ENCODE data around the gene MDH1. TPM values are rescaled to one million over a fixed set of nuclear protein-coding genes. Genes with fewer than 3 reads are reported as not detected.
A peak's percentile ranks its signal among the peaks of the same experiment; 100 is the strongest.
"Not testable (repeated sequence)": the region's sequence is repeated elsewhere in the genome, so short reads cannot be mapped to it uniquely, and the experiment has no call there.

Gene MDH1
- total RNA-seq = 100 to 1,000 TPM; 161 to 163 TPM

DNA sequence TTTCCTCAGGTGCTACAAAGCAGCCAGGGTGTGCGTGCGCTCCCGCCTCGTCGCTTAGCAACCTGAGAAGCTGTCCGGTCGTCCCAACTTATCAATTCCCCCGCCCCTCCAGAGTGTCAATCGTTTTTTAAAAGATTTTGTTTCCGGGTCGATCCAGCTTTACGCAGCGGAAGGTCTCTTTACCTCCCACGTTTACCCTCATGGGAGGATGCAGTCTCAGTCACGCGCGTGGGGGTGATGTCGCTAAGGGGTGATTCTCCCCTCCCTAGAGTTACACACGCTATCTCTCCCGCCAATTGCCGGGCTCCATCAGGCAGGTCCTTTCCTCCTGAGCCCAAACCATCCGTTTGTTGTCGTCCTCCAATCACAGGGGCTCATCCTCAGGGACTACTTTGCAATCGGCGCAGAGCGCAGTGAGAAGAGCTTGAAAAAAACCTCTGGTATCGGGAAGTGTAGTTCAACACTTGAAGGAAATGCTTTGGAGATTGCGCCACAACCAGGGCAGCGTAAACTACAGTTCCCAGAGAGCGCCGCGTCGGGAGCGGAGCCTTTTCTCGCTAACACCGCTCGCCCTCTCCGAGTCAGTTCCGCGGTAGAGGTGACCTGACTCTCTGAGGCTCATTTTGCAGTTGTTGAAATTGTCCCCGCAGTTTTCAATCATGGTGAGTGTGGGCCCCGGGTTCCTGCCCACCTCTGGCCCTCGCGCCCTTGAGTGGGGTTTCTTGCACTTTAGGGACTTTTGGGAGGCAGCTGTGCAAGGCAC is at the start of gene MDH1, which contains the start of gene WDPCP:
Gene MDH1 (plus strand): TSS at position 579 of the 763 bp plus-strand sequence. CDS start 81 bp downstream, at position 660.
Gene WDPCP (minus strand): TSS at position 93 of the 763 bp plus-strand sequence. CDS start 206 bp downstream, outside the sequence.
- ATAC-seq (ENCODE audit: low read depth) (peak; percentile 90), DNase-seq (peak; percentile 84)
- POLR2A ChIA-PET = interaction anchor here (0.6 to 2.9 kb wide), 20 partner anchors 8 to 1712 kb away, joined by 3 to 36 read pairs (median 4); partner anchors contain the start of genes CCT4, EHBP1, RAB1A and UGP2
- Mint-ChIP-seq H3K9me3 (no peaks in the 10 kb centered on the region), H3K27ac (peak within 1 kb of the TSS; percentile 98), H3K4me3 (peak within 1 kb of the TSS; percentile 91), H3K36me3 (peaks cover 5% of the 10 kb centered on the region), H3K4me1 (peaks cover 21% of the 10 kb centered on the region), H3K27me3 (no peaks in the 10 kb centered on the region)

DNA sequence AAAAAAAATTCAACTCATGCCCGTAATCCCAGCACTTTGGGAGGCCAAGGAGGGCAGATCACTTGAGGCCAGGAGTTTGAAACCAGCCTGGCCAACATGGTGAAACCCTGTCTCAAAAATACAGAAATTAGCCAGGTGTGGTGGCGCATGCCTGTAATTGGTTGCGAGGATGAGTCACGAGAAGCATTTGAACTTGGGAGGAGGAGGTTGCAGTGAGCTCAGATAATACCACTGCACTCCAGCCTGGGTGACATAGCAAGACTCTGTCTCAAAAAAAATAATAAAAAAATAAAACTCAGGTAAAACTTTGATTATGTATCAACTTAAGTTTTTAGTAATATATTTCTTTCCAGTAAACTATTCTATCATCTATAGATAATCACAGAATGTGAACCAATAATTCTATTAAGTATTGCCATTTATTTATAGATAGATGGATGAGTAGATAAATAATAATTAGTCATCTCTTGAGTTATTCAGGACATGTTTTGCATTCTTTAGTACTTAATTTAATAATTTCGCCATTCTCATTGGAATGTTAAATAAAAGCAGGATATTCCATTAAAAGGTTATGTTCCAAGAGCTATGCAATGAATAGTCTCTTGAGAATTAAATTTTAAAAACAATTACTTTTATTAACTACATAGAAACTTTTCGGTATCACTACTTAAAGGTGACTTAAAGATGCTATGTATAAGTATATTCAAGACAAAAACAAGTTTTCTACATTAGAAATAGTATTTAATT is 49.2 kb upstream of the MDH1 start:
- Mint-ChIP-seq H3K27ac (no peak overlapping the region), H3K27me3 (no peaks in the 10 kb centered on the region), H3K36me3 (no peaks in the 10 kb centered on the region), H3K4me3 (no peak overlapping the region), H3K9me3 (peaks cover 6% of the 10 kb centered on the region), H3K4me1 (no peaks in the 10 kb centered on the region)
- ATAC-seq (ENCODE audit: low read depth) (no peak), DNase-seq (no peak)
- POLR2A ChIA-PET = no interaction called here

DNA sequence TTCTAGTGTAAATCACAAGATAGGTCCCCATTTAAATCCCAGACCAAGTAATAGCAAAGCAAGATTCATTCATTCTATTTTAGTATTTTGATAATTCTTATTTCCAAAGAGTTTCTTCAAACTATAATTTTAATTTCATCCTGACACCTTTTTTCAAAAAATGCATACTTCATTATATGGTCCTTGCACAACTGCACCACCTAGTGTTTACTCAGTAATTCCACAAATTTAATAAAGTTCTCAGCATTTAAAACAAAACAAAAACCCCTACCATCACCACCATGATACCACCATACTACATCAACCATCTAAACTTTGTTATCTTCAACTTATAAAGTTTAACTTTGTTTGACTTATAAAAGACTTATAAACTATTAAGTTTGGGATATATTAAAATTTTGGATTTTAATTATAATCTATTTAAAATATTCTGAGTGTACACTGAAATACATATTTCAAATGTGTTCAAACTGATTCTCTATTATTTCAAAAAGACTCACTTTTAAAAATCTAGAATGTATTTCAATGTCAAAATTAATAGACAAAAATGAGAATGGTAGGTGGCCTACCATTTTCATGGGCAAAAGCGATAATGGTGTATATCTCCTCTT is 44.6 kb upstream of the MDH1 start:
- POLR2A ChIA-PET = no interaction called here
- H3K27me3 Mint-ChIP-seq = no peaks in the 10 kb centered on the region
- no peak overlapping the region for H3K4me3 Mint-ChIP-seq
- no peak overlapping the region for H3K27ac Mint-ChIP-seq
- no peaks in the 10 kb centered on the region for H3K36me3 Mint-ChIP-seq
- peaks cover 2% of the 10 kb centered on the region for H3K9me3 Mint-ChIP-seq
- no peak for ATAC-seq (ENCODE audit: low read depth)
- DNase-seq = no peak
- H3K4me1 Mint-ChIP-seq = no peaks in the 10 kb centered on the region

DNA sequence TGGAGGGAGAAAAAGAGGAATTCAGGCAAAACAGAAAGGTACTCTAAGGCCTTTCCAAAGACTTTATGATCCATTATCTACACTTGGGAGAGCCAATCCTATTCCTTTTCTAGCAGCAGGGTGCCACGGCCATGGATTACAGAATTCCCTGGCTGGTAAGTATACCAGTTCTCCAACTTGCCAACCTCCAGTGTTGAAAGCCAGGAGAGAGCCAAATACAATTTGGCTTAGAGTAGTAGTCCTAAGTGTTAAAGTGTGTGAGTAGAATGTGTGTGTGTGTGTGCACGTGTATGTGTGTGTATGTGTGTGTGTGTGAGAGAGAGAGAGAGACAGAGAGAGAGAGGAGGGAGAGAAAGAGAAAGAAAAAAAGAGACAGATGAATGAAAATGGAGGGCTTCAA is 43.7 kb upstream of the MDH1 start:
- Mint-ChIP-seq H3K9me3 (peaks cover 2% of the 10 kb centered on the region), H3K27me3 (no peaks in the 10 kb centered on the region), H3K4me1 (peaks cover 5% of the 10 kb centered on the region), H3K27ac (no peak overlapping the region), H3K36me3 (peaks cover 2% of the 10 kb centered on the region), H3K4me3 (no peak overlapping the region)
- ATAC-seq (ENCODE audit: low read depth) = no peak
- no peak for DNase-seq
- POLR2A ChIA-PET = no interaction called here

DNA sequence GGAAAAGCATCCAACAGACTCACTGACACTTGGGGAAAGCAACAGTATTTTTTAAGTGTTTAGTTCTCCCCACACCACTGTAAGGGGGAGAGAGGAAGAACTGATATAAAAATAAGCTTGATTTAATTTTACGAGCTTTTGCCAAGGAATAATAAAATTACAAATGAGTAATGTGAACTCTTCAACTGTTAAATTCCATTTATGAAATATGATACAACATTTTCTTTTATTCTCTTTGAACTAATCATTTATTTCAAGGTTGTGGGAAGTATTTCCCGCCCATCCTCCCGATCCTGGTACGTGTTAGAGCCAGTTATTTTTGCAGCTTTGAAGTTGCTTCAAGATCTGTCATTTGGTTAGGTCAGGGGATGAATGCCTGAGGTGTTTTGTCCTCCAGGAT is 35.7 kb upstream of the MDH1 start:
- no peak overlapping the region for H3K4me3 Mint-ChIP-seq
- peaks cover 11% of the 10 kb centered on the region for H3K4me1 Mint-ChIP-seq
- DNase-seq (no peak), ATAC-seq (ENCODE audit: low read depth) (no peak)
- H3K9me3 Mint-ChIP-seq = peaks cover 8% of the 10 kb centered on the region
- H3K27ac Mint-ChIP-seq = no peak overlapping the region
- H3K27me3 Mint-ChIP-seq = no peaks in the 10 kb centered on the region
- POLR2A ChIA-PET = no interaction called here
- H3K36me3 Mint-ChIP-seq = peaks cover 8% of the 10 kb centered on the region

DNA sequence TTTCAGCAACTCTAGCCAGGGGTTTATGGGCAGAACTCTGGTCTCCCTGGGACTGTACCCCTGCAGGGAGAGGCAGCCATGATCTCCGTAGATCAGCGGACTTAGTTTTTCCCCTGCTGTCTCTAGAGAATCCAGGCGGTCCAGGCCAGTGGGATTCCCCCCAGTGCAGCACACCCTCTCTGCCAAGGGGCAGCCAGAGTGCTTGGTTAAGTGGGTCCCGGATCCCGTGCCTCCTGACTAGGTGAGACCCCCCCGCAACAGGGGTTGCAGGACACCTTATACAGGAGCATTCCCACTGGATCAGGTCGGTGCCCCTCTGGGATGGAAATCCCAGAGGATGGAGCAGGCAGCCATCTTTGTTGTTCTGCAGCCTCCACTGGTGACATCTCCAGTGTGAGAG is 33.5 kb upstream of the MDH1 start:
- no peaks in the 10 kb centered on the region for H3K27me3 Mint-ChIP-seq
- peaks cover 18% of the 10 kb centered on the region for H3K36me3 Mint-ChIP-seq

DNA sequence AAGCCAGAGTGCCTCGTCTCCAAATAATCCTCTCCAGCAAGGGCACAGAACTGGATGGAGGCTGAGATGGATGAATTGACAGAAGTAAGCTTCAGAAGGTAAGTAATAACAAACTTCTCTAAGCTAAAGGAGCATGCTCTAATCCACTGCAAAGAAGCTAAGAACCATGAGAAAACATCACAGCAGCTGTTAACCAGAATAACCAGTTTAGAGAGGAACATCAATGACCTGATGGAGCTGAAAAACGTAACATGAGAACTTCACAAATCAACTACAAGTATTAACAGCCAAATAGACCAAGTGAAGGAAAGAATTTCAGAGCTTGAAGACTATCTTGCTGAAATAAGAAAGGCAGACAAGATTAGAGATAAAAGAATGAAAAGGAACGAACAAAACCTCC is 32.8 kb upstream of the MDH1 start:
- H3K36me3 Mint-ChIP-seq = peaks cover 21% of the 10 kb centered on the region
- POLR2A ChIA-PET = no interaction called here

More for the DNA sequence above, 33.5 kb upstream of the MDH1 start:
- Mint-ChIP-seq H3K4me3 (no peak overlapping the region), H3K9me3 (peaks cover 16% of the 10 kb centered on the region), H3K27ac (no peak overlapping the region), H3K4me1 (peaks cover 3% of the 10 kb centered on the region)
- ATAC-seq (ENCODE audit: low read depth) (no peak), DNase-seq (no peak)
- POLR2A ChIA-PET = no interaction called here

DNA sequence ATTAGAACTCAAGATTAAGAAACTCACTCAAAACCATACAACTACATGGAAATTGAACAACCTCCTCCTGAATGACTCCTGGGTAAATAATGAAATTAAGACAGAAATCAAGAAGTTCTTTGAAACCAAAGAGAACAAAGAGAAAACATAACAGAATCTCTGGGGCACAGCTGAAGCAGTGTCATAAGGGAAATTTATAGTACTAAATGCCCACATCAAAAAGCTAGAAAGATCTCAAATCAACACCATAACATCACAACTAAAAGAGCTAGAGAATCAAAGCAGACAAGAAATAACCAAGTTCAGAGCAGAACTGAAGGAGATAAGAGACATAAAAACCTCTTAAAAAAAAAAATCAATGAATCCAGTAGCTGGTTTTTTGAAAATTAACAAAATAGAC is 30.9 kb upstream of the MDH1 start:
- H3K36me3 Mint-ChIP-seq = peaks cover 28% of the 10 kb centered on the region
- peaks cover 24% of the 10 kb centered on the region for H3K9me3 Mint-ChIP-seq
- not testable (repeated sequence) for DNase-seq; ATAC-seq (ENCODE audit: low read depth); H3K4me3 Mint-ChIP-seq; H3K27me3 Mint-ChIP-seq; H3K27ac Mint-ChIP-seq; H3K4me1 Mint-ChIP-seq
- POLR2A ChIA-PET = interaction anchor here (1.0 kb wide), 1 partner anchor 31 kb away, joined by 4 read pairs; the partner anchor contains the start of genes MDH1 and WDPCP

More for the DNA sequence above, 32.8 kb upstream of the MDH1 start:
- Mint-ChIP-seq H3K4me3 (no peak overlapping the region), H3K4me1 (peaks cover 2% of the 10 kb centered on the region), H3K27me3 (no peaks in the 10 kb centered on the region), H3K9me3 (peaks cover 17% of the 10 kb centered on the region), H3K27ac (no peak overlapping the region)
- DNase-seq (no peak), ATAC-seq (ENCODE audit: low read depth) (no peak)

DNA sequence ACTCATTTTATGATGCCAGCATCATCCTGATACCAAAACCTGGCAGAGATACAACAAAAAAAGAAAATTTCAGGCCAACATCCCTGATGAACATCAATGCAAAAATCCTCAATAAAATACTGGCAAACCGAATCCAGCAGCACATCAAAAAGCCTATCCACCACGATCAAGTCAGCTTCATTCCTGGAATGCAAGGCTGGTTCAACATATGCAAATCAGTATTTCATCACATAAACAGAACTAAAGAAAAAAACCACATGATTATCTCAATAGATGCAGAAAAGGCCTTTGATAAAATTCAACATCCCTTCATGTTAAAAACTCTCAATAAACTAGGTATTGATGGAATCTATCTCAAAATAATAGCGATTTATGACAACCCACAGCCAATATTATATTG is 29.8 kb upstream of the MDH1 start:
- not testable (repeated sequence) for H3K27me3 Mint-ChIP-seq; H3K27ac Mint-ChIP-seq; ATAC-seq (ENCODE audit: low read depth); H3K4me3 Mint-ChIP-seq; H3K4me1 Mint-ChIP-seq; DNase-seq
- Mint-ChIP-seq H3K36me3 (peaks cover 28% of the 10 kb centered on the region), H3K9me3 (peaks cover 24% of the 10 kb centered on the region)
- POLR2A ChIA-PET = interaction anchor here (1.0 kb wide), 1 partner anchor 30 kb away, joined by 4 read pairs; the partner anchor contains the start of genes MDH1 and WDPCP

DNA sequence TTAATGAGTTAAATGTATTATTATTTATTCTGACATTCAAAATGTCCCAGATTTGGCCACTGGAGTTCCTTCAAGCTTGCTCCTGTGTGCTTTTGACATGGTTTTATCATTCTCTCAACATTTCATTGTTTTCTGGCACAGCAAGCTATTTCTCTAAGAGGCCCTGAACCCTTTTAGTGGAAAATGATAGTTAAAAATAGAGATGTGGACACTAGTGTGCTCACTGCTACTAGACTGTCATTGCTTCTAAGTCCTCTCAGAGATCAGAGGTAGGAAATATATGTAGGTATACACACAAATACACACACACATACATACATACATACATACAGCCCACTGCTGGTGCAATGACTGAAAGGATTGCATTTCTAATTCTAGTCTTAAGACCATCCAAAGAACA is 26.0 kb upstream of the MDH1 start:
- Mint-ChIP-seq H3K27me3 (no peaks in the 10 kb centered on the region), H3K36me3 (peaks cover 25% of the 10 kb centered on the region), H3K4me3 (no peak overlapping the region), H3K9me3 (peaks cover 27% of the 10 kb centered on the region), H3K27ac (no peak overlapping the region), H3K4me1 (peaks cover 1% of the 10 kb centered on the region)
- DNase-seq (no peak), ATAC-seq (ENCODE audit: low read depth) (no peak)
- POLR2A ChIA-PET = no interaction called here

DNA sequence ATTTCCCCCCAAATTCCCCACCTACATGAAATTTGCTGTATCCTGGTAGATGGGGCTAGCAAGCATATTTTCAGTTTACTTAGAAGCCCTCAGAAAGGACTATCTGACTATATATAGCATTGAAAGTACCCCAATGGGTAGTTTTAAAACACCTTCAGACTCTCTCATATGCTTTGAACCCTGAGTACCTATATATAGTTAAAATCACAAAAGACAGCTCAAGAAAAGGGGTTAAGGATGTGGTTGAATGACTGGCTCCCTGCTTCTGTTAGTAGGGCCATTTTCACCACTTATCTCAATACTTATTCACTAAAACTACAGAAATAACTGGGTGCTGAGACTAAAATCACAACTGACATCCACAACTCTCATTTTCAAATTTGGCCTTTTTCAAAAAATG is 19.0 kb upstream of the MDH1 start:
- H3K36me3 Mint-ChIP-seq = peaks cover 14% of the 10 kb centered on the region
- no peak overlapping the region for H3K4me3 Mint-ChIP-seq
- ATAC-seq (ENCODE audit: low read depth) (no peak), DNase-seq (no peak)
- POLR2A ChIA-PET = no interaction called here
- H3K9me3 Mint-ChIP-seq = peaks cover 29% of the 10 kb centered on the region
- peaks cover 1% of the 10 kb centered on the region for H3K4me1 Mint-ChIP-seq
- no peaks in the 10 kb centered on the region for H3K27me3 Mint-ChIP-seq
- H3K27ac Mint-ChIP-seq = no peak overlapping the region

DNA sequence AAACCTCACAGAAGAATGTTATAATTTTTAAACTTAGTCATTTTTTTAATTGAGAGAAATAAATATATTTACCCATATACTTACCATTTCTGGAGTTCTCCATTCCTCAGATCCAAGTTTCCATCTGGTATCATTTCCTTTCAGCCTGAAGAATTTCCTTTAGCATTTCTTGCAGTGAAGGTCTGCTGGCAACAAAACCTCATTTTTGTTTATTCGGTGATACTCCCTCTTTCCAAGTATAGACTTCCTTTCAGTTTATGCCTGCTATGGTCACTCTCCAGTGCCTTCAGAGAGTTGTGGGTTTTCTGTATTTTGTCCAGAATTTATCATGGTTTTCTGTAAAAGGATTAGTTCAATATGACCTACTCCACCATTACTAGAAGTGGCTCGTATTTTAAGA is 17.5 kb upstream of the MDH1 start:
- Mint-ChIP-seq H3K9me3 (peaks cover 24% of the 10 kb centered on the region), H3K4me3 (no peak overlapping the region)
- POLR2A ChIA-PET = no interaction called here

DNA sequence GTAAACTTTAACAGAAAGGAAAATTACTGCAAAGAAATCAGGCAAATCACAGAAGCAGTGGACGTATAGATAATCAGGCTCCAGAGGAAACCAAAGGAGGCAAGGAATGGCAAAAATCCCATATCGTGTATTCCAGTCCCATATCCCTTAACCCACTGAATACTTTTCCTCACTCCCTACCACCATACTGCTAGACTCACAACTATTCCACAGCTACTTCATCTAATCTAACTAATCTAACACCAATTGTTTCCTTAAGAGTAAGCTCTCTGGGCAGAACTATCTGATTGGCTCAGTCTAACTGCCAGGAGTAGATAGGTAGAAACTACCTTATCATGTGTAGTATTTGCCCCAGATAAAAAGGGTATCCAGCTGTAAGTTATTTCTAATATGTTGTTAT is 16.8 kb upstream of the MDH1 start:
- Mint-ChIP-seq H3K36me3 (peaks cover 14% of the 10 kb centered on the region), H3K9me3 (peaks cover 22% of the 10 kb centered on the region), H3K27me3 (no peaks in the 10 kb centered on the region), H3K4me1 (peaks cover 1% of the 10 kb centered on the region), H3K4me3 (no peak overlapping the region), H3K27ac (no peak overlapping the region)
- DNase-seq (no peak), ATAC-seq (ENCODE audit: low read depth) (no peak)
- POLR2A ChIA-PET = no interaction called here

More for the DNA sequence above, 17.5 kb upstream of the MDH1 start:
- Mint-ChIP-seq H3K27me3 (no peaks in the 10 kb centered on the region), H3K36me3 (peaks cover 14% of the 10 kb centered on the region), H3K27ac (no peak overlapping the region), H3K4me1 (peaks cover 1% of the 10 kb centered on the region)
- DNase-seq (no peak), ATAC-seq (ENCODE audit: low read depth) (no peak)

Data from activated naive CD8-positive, alpha-beta T cell treated with anti-CD3 and anti-CD28 coated beads, Interleukin-2, amount 10 ng/mL, durations not matched to agents 7 days and 5 days (primary cell).